GM19452 (cell line): ENCODE measurements around the gene WDR83.
"Not testable (repeated sequence)": the region's sequence is repeated elsewhere in the genome, so short reads cannot be mapped to it uniquely, and the experiment has no call there.

Experiments used
- ATAC-seq: cut with Tn5 transposase; IDR thresholded peaks from one replicate; pipeline ENCODE4 v1.9.1; 2021; ENCODE audit not compliant: unreplicated experiment

Gene WDR83

DNA sequence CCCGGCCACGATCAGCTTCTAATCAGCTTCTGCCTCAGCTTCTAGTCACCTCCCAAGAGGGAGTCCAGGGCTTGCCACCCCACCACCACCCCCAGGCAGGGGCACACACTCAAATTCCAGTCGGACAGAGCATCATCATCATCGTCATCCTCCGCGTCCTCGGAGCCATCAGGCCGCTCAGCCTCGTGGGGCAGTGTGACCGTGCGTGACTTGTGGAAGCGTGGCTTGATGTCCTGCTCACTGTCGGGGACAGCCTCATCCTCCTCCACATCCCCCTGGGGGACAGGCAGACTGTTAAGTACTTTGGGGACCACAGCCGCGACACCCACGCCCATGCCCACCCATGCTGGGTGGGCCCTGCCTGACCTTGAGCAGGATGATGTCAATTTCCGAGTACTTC, 44.6 kb downstream of the WDR83 start:
- ATAC-seq: no peak

DNA sequence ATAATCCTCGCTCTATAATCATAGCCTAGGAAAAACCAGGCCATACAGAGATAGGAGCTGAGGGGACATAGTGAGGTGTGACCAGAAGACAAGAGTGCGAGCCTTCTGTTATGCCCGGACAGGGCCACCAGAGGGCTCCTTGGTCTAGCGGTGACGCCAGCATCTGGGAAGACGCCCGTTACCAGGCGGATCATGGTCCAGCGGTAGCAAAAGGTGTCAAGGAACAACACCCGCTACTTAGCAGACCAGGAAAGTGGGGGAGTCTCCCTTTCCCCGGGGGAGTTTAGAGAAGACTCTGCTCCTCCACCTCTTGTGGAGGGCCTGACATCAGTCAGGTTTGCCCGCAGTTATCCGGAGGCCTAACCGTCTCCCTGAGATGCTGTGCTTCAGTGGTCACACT, 45.5 kb downstream of the WDR83 start:
- ATAC-seq: not testable (repeated sequence)

DNA sequence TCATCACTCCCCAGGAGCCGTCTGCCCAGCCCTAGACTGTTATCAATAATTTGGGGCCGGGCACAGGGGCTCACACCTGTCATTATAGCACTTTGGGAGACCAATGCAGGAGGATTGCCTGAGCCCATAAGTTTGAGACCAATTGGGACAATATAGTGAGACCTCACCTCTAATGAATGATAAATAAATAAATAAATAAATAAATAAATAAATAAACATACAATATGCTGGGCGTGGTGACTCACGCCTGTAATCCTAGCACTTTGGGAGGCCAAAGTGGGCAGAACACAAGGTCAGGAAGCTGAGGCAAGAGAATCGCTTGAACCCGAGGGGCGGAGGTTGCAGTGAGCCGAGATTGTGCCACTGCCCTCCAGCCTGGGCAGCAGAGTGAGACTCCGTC, 46.7 kb downstream of the WDR83 start:
- ATAC-seq: not testable (repeated sequence)

DNA sequence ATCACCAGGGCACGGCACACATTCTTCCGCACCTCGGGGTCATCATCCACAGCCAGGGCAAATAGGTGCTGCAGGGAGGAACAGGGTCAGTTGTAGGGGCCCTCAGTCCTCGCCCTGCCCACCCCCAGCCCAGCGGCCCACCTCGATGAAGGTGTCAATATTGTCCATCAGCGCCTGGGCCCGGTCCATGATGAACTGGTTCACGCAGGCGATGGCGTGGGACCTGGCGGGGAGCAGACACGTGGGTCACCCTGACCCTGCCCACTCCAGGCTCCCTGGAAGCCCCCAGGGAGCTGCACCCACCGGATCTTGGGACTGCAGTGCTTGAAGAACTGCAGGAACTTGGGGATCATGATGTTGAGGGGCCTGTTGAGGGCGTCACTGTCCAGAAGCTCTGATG, 48.5 kb downstream of the WDR83 start:
- no peak for ATAC-seq

DNA sequence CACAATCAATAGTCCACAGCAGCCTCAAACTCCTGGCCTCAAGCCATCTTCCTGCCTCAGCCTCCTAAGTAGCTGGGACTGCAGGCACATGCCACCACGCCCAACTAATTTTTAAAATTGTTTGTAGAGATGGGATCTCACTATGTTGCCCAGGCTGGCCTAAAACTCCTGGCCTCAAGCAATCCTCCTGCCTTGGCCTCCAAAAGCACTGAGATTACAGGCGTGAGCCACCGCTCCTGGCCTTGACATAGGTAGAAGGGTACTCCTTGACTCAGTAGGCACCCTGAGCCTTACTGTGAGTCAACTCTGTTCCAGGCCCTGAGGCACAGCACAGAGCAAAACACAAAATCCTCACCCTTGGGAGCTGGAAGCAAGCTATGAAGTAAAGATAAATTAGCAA, 49.3 kb downstream of the WDR83 start:
- ATAC-seq: no peak

DNA sequence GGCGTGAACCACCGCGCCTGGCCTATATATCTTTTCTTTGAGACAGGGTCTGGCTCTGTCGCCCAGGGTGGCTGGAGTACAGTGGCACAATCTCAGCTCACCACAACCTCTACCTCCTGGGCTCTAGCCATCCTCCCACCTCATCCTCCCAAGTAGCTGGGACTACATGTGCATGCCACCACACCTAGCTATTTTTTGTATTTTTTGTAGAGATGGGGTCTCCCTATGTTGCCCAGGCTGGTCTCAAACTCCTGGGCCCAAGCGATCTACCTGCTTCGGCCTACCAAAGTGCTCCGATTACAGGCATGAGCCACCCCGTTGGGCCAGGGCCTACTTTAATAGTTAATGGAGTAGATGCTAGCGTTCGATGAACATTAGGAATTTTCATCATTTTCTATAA, 53.7 kb downstream of the WDR83 start:
- no peak for ATAC-seq

DNA sequence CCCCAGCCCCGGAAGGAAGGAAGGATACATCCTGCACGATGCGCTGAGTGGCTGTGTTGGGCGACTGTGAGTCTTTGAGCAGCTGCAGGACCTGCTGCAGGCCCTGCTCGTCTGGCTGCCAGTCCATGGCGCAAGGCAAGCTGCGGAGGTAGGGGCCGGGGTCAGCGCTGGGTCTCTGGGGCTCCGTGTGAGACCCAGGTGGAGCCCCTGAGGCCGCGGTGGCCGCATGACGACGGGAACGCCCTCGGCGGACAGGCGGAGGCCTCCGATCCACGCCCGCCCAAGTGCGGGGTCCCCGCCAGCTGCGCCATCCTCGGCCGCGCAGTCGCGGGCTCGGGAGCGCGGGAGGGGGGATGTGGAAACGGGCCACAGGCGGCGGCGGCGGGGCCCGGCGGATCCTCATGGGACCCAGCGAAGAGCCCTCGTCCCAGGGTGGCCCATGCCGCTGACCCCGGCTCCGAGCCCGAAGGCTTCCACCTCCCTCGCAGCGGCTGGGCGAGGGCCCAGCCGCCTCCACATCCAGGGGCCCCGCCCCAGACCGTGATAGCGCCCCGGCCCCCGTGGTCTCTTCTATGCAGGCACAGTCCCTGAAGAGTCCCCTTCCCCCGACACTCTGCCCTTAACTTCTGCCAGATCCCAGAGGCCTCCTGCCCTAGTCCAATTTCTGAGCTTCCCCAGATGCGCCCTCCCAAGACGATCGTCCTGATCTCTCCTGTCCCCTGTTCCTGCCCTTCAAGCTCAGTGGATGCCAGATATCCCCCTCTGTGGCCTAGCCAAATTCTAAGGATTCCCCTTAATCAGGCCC, 54.4 kb downstream of the WDR83 start:
- ATAC-seq: no peak

DNA sequence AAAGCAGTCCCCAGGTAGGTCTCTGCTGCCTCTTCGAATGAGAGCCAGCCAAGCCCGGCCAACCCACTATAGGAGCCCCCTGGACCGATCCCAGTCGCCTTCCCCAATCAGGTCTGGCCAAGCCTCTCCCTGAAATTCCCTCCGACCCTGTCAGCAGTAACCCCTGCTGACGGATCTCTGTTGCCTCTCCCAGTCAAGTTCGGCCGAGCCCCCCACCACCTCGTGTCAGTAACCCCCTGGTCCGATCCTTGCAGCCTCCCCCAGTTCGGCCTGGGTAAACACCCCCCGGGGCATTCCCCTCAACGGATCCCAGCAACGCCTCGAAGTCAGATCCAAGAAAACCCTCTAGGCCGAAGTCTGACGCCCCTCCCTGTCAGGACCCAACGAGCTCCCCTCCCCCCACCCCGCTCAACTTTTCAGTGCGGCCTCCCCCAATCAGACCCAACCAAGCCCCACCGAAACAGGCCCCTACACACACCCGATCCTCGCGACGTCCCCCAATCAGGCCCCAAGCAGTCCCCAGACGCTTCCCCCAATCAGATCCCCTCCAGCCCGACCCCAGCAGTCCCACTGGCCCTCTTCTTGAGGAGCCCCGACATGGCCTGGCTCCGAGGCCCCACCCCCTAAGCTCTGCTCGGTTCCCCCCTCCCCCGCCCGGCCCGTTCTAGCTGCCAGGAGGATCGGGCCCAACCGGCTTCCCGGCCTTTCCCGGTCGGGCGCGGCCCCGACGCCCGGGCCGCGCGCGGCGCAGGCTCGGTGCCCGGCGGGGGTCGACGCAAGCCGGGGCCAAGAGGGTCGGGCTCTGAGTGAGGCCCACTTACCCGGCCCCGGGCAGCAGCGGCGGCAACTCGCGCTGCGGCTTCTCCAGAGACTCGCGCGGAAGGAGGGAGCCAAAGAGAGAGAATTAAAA, 55.3 kb downstream of the WDR83 start:
- peak; percentile 8 for ATAC-seq

DNA sequence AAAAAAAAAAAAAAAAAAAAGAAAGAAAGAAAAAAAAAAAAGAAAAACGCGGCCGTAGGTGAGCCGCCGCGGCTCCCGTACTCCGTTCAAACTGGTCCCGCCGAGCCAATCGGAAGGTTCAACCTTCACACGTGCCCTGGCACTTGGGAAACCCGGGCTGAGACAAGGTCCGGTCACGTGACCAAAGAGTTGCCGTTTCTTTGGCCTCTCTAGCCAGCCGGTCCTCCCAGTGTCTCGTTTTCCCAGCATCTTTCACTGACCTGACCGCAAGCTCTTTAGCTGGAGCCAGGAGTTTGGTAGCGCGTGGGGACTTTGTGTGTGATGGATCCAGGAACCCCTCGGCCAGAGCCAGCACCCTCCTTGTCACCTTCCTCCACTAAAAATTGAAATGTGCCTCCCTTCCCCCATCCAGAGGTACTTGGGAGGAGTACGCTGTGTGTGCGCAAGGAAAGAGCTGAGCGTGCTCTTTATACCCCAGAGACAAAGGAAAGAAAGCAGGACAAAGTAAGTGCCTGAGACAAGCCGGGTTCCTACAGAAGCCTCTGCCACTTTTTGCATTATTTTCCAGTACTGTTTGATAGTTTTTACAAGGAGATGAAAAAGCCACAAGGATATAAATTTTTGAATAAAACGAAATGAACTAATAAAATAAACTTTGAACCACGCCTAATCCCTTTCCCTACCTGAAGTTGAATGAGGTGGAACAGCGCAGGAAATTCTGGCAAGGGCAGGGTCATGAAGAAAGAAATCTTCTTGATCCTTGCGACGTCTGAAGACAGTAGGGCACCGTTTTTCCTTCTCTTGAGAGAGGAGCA, 56.2 kb downstream of the WDR83 start:
- ATAC-seq: peak; percentile 74

DNA sequence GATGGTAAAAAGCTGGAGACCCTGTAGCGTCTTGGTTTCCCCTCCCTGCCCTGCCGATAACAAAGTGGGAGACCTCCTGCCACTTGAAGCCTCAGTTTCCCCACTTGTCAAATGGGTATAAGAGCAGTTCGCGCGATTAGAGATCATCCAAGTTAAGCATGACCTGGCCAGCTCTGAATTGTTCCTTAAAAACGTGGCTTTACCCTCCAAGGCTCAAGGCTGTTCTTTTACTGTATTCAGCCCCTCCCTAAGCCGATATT, 56.7 kb downstream of the WDR83 start:
- ATAC-seq: no peak

DNA sequence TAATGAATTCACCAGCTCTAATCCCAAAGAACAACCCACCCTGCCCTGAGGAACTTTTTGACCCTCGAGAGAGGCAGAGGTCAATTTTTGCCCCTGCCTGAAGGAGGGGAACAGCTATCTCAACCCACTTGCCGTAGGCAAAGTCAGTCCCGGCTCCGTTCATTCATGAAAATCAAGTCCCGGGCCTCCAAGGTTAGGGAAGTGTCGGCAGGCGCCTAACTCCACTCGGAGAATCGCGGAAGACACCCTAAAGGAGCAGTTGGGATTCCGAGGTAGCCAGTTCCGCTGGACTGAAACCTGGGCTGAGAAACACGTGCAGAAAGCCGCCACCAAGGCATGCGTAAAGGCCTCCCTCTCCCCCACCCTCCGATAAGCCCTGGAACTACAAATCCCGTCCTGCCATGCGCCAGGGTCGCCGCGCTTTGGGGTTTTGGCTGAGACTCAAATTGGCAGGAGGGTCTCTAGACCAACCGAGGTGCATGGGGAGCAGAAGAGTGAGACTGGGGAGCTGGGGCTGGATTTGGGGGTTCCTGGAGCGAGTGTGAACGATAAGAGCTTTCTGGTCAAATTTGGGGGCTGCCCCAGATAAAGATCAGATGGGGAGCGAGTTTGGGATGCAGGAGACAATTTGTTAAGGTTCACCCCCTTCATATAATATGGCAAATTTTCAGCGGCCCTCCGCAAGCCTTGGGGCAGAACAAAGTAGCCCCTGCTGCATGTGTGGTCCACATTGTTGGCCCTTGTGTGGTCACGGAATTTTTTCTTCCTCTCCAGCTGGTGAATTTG, 57.2 kb downstream of the WDR83 start, which contains the start of gene TNPO2:
TSS of gene TNPO2 (minus strand) at position 292 of the 786 bp plus-strand sequence. CDS start 2,955 bp downstream, outside the sequence.
- no peak for ATAC-seq
